GM15510 (cell line): ENCODE data around the gene SLC16A11.

Experiments used
- POLR2A ChIP-seq: IDR thresholded peaks from 3 replicates; pipeline ENCODE4 v1.6.1; 2011; ENCODE audit warnings: borderline replicate concordance; ENCODE audit not compliant: insufficient read length; ENCODE audit errors: extremely low read depth

SLC16A11 gene, protein sequence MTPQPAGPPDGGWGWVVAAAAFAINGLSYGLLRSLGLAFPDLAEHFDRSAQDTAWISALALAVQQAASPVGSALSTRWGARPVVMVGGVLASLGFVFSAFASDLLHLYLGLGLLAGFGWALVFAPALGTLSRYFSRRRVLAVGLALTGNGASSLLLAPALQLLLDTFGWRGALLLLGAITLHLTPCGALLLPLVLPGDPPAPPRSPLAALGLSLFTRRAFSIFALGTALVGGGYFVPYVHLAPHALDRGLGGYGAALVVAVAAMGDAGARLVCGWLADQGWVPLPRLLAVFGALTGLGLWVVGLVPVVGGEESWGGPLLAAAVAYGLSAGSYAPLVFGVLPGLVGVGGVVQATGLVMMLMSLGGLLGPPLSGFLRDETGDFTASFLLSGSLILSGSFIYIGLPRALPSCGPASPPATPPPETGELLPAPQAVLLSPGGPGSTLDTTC

GRCh38 chr17:7043497-7044198, at the start of gene SLC16A11:
SLC16A11 (minus strand) TSS chr17:7044092; CDS start chr17:7043513, 579 bp downstream.
- no peak for TF ChIP-seq POLR2A

DNA sequence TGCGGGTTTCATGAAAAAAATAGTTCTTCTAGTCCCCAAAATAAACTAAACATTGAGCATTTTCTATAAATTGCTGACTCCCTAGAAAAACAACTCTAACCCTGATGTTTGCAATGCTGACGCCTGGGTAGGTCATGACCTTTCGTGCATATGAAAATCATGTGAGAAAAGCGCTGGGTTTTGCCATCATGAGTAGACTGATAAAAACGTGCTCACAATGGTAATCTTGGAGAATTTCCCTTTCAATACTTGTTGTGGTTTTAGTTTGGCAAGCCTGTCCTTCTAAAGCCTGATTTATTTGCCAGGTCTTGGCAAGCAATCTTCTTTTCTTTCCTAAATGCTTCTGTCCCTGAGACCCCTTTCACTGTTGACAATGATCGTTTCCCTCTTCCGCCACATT, 40.2 kb upstream of the SLC16A11 start:
- TF ChIP-seq POLR2A, result no peak

DNA sequence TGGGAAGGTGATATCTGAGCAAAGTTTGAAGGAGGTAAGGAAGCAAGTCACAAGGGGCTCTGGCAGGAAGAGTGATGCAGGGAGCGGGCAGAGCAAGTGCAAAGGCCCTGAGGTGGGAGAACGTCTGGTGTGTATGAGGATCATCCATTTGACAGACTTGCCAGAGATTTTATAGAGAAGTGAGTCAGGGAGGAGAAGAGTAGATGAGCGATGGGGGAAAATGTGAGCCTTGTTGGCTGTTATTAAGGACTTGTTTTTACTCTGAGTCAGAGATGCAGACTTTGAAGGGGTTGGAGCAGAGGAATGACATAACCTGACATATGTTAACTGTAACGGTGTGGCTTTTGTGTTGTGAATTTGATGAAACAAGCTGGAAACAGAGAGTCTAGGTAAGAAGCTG, 39.7 kb upstream of the SLC16A11 start:
- no peak for TF ChIP-seq POLR2A

DNA sequence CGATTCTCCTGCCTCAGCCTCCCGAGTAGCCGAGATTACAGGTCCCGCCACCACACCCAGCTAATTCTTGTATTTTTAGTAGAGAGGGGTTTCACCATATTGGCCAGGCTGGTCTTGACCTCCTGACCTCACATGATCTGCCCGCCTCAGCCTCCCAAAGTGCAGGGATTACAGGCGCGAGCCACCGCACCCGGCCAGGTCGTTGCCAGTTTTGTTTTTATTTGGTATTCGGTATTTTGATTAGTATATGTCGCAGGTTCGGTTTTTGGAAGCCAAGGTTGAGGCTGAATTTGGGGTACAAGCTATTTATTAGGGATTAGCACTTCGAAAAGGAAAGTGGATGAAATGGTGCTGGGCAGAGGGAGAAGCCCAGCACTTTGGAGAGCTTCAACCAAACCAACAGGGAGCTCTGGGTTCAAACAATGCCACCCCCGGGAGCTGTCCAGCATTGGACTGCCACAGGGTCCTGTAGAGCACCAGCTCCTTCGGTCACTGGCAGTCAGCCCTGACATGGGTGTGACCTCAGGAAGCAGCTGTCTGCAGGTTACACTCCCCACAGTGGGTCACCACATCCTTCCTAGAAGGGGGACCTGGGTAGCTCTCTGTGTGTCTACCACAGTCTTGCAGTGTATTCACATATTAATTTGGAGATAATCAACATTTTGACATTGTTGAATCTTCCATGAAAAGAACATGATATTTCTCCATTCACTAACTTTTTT, 37.6 kb upstream of the SLC16A11 start:
- no peak for TF ChIP-seq POLR2A

DNA sequence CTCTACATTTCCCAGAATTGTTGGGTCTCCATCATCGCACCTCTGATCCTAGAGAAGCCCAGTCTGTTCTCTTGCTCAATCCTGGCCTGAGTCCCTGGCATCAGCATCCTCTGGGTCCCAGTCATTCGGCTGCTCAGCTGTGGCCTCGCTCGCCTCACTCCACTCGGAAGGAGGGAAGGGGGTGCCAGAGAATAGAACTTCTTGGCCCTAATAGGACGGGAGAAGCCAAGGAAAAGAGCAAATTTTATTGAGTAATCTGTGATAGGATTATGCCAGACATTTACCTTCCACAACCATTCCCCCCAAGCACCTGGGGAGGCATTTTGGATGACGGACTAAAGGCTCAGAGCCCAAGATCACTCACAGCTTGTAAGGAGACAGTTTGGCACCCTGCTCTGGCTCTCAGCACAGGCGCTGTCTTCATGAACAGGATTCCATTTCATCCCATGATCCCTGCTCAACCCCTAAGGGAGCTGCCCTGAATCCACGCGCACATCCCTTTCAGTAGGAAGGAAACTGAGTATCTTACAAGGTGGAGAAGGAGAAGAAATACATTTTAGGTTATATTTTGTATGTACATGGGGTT, 36.7 kb upstream of the SLC16A11 start:
- no peak for TF ChIP-seq POLR2A

DNA sequence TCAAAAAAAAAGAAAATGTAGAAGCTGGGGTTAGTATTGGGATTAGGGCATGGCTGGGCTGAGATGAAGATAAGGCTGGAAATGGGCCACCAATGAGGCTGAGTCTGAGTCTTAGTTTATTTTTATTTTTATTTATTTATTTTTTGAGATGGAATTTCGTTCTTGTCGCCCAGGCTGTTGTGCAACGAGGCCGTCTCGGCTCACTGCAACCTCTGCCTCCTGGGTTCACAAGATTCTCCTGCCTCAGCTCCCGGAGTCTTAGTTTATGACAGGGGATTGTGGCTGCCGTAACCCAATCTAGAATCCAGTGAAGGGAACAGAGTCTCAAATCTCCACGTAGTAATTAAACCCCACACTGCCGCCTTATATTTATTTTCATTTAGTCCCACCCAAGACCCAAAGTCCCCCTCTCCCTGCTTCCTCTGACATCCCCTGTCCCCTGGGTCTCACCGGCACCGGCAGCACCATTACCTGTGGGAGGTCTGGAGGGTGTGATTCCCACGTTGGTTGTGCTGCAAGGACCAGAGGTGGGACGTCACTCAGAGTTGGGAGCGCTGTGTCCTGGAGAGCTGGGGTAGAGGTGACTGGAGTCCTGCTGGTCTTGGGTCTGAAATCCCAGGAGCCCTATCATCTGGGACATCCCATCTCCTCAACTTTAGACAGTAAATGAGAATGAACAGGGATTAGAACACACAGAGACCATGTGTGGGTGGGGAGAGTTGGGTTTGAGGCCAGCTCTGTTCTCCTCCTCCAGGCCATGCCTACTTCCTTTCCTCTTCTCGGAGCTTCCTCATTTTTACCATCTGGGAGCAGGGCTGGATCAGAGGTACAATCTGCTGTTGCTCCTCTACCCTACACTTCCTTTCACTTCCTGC, 35.9 kb upstream of the SLC16A11 start, which contains the start of gene CLEC10A:
TSS of gene CLEC10A (minus strand) at position 671 of the 875 bp plus-strand sequence. CDS start 1,439 bp downstream, outside the sequence.
- no peak for TF ChIP-seq POLR2A

DNA sequence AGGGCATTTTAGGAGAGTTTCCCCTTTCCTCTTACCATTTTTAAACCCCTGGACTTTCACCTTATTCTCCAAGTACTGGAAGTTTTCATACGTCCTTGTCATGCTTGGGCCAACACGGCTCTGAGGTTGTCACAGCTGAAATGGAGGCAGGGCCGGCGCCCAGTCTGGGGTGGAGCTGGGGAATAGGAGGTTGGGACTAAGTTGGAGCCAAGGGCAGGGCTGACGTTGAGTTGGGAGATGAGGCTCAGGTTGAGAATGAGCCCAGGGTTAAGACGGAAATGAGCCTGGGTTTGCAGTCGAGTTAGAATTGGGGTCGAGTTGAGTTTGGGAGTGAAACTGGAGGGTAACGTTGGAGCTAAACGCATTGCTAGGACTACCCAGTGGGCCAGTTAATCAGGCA, 34.8 kb upstream of the SLC16A11 start:
- no peak for TF ChIP-seq POLR2A

DNA sequence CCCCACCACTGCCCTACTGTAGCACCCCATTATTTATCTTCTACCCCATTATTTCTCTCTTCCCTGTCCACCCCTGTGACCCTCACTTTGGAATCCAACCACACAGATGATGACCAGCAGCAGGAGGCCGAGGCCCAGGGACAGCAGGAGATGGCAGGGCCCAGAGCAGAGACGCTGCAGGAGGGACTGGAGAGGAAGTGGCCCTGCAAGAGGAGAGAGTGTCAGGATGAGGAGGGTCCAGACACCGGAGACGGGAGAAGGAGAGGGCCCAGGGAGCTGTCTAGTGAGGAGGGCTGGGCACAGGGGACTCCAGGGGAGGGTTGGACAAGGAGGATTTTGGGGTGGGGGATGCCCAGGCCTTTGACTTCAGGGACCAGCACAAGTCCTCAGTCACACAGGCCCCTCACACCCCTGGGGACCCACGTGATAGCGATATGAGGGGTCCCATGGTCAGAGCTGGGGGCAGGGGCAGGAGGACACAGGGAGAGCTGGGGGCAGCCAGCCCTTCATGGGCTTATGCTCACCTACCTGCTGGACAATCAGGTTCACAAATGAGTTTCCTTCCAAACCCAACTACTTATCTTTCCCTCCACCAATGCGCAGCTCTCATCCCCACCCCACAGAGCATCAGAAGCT, 34.1 kb upstream of the SLC16A11 start:
- TF ChIP-seq POLR2A, result no peak

GRCh38 chr17:7074931-7075330, 31.0 kb upstream of the SLC16A11 start:
- TF ChIP-seq POLR2A, result no peak

- TF ChIP-seq POLR2A, result no peak
Observed at GRCh38 chr17:7072406-7072805, 28.5 kb upstream of the SLC16A11 start.

DNA sequence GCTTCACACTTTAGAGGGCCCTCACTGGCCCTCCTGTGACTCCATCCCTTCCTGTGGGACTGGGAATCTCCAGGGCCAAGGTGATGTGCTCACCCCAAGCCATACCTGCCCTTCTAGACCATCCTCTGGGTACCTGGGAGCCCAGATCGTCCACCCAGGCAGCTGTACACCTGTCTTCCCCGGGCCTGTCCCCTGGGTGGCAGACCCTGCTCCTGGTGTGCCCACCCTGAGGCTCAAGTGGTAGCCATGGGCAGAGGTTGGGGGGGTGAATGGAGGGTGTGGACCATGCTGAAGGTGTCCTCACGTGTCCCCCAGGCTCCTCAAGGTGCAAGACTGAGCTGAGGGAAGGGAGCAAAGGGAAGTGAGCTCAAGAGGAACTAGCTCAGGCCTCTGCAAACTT, 26.8 kb upstream of the SLC16A11 start:
- TF ChIP-seq POLR2A, result no peak

DNA sequence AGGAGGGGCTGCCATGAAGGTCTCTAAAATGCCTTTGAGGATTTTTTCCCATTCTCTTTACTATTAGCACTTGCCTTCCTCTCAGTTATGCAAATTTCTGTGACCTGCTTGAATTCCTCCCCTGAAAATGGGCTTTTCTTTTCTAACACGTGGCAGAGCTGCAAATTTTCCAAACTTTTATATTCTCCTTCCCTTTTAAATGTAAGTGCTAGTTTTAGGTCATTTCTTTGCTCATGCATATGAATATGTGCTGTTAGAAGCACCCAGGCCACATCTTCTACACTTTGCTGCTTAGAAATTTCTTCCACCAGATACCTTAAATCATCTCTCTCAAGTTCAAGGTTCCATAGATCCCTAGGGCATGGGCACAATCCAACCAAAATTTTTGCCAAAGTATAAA, 24.4 kb upstream of the SLC16A11 start:
- TF ChIP-seq POLR2A, result no peak

DNA sequence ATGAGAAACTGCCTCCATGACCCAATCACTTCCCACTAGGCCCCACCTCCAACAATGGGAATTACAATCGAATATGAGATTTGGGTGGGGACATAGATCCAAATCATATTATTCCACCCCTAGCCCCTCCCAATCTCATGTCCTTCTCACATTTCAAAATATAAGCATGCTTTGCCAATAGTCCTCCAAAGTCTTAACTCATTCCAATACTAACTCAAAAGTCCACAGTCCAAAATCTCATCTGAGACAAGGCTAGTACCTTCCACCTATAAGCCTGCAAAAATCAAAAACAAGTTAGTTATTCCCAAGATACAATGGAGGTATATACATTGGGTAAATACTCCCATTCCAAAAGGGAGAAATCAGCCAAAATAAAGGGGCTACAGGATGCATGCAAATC, 23.3 kb upstream of the SLC16A11 start:
- TF ChIP-seq POLR2A, result no peak
